H9 (cell line): ENCODE measurements around the gene SPTSSA. TPM values are rescaled to one million over a fixed set of nuclear protein-coding genes. Genes with fewer than 3 reads are reported as not detected.

Experiments
- DNase-seq: peaks from one replicate; pipeline ENCODE4 v3.0.0-alpha.2; 2017
- H2AFZ ChIP-seq: one replicate; pipeline ENCODE4 v1.6.1; 2013; ENCODE audit warnings: mild to moderate bottlenecking, low read length, control low read depth, moderate library complexity
- H2AK5ac ChIP-seq: 2 replicates; pipeline ENCODE4 v1.6.1; 2013; ENCODE audit warnings: low read length, control low read depth, mixed read lengths; ENCODE audit not compliant: insufficient read length
- H2BK120ac ChIP-seq: one replicate; pipeline ENCODE4 v1.6.1; 2013; ENCODE audit warnings: low read depth, mild to moderate bottlenecking, low read length, control low read depth, inconsistent platforms; ENCODE audit not compliant: poor library complexity, severe bottlenecking
- H2BK12ac ChIP-seq: 2 replicates; pipeline ENCODE4 v1.6.1; 2013; ENCODE audit warnings: low read length, control low read depth, mixed read lengths, low read depth; ENCODE audit not compliant: insufficient read length
- H2BK15ac ChIP-seq: 2 replicates; pipeline ENCODE4 v1.6.1; 2013; ENCODE audit warnings: low read depth, low read length, control low read depth
- H2BK20ac ChIP-seq: one replicate; pipeline ENCODE4 v1.6.1; 2013; ENCODE audit warnings: low read depth, mild to moderate bottlenecking, low read length, control low read depth, inconsistent platforms; ENCODE audit not compliant: poor library complexity, severe bottlenecking
- H2BK5ac ChIP-seq: 2 replicates; pipeline ENCODE4 v1.6.1; 2013; ENCODE audit warnings: low read length, control low read depth, mixed read lengths; ENCODE audit not compliant: insufficient read length
- H3K14ac ChIP-seq: 2 replicates; pipeline ENCODE4 v1.6.1; 2013; ENCODE audit warnings: low read length, control low read depth; ENCODE audit not compliant: insufficient read depth
- H3K18ac ChIP-seq: 2 replicates; pipeline ENCODE4 v1.6.1; 2013; ENCODE audit warnings: low read depth, mild to moderate bottlenecking, mixed read lengths, low read length, control low read depth; ENCODE audit not compliant: insufficient read length
- H3K23ac ChIP-seq: 2 replicates; pipeline ENCODE4 v1.6.1; 2013; ENCODE audit warnings: low read length, control low read depth, mixed read lengths, low read depth; ENCODE audit not compliant: insufficient read length
- H3K23me2 ChIP-seq: 2 replicates; pipeline ENCODE4 v1.6.1; 2013; ENCODE audit warnings: low read depth, mild to moderate bottlenecking, mixed read lengths, low read length, control low read depth; ENCODE audit not compliant: insufficient read length, poor library complexity, severe bottlenecking
- H3K27ac ChIP-seq: 2 replicates; pipeline ENCODE4 v1.5.1; 2013; ENCODE audit warnings: low read length, control low read depth, mixed read lengths, low read depth; ENCODE audit not compliant: insufficient read length
- H3K27me3 ChIP-seq: 2 replicates; pipeline ENCODE4 v1.6.1; 2013; ENCODE audit warnings: low read length, control low read depth, inconsistent platforms; ENCODE audit not compliant: insufficient read depth
- H3K4ac ChIP-seq: 2 replicates; pipeline ENCODE4 v1.6.1; 2013; ENCODE audit warnings: low read depth, mild to moderate bottlenecking, control low read depth, inconsistent platforms, low read length, moderate library complexity
- H3K4me1 ChIP-seq: 2 replicates; pipeline ENCODE4 v1.6.1; 2013; ENCODE audit warnings: low read length, control low read depth, inconsistent platforms; ENCODE audit not compliant: insufficient read depth
- H3K4me2 ChIP-seq: 2 replicates; pipeline ENCODE4 v1.6.1; 2013; ENCODE audit warnings: low read length, control low read depth, mixed read lengths; ENCODE audit not compliant: insufficient read length, insufficient read depth
- H3K56ac ChIP-seq: 2 replicates; pipeline ENCODE4 v1.6.1; 2013; ENCODE audit warnings: low read depth, mild to moderate bottlenecking, mixed read lengths, low read length, control low read depth; ENCODE audit not compliant: insufficient read length
- H3K79me1 ChIP-seq: 2 replicates; pipeline ENCODE4 v1.6.1; 2013; ENCODE audit warnings: low read depth, mild to moderate bottlenecking, moderate library complexity, low read length, control low read depth, inconsistent platforms; ENCODE audit not compliant: insufficient read depth, poor library complexity, severe bottlenecking
- H3K79me2 ChIP-seq: 2 replicates; pipeline ENCODE4 v1.6.1; 2013; ENCODE audit warnings: low read length, control low read depth, inconsistent platforms; ENCODE audit not compliant: insufficient read depth
- H3K9ac ChIP-seq: 2 replicates; pipeline ENCODE4 v1.6.1; 2013; ENCODE audit warnings: low read length, control low read depth, mixed read lengths; ENCODE audit not compliant: insufficient read length; ENCODE audit errors: extremely low read depth
- H3K9me3 ChIP-seq: one replicate; pipeline ENCODE4 v1.6.1; 2013; ENCODE audit warnings: low read depth, low read length, inconsistent platforms; ENCODE audit not compliant: control insufficient read depth
- H3T11ph ChIP-seq: one replicate; pipeline ENCODE4 v1.6.1; 2013; ENCODE audit warnings: mild to moderate bottlenecking, low read length, control low read depth, inconsistent platforms
- H4K20me1 ChIP-seq: one replicate; pipeline ENCODE4 v1.6.1; 2013; ENCODE audit not compliant: control insufficient read depth, insufficient read length, insufficient read depth
- H4K5ac ChIP-seq: 2 replicates; pipeline ENCODE4 v1.6.1; 2013; ENCODE audit warnings: low read depth, mild to moderate bottlenecking, mixed read lengths, low read length, control low read depth; ENCODE audit not compliant: insufficient read length
- H4K8ac ChIP-seq: replicated peaks from 2 replicates; pipeline ENCODE4 v1.6.1; 2013; ENCODE audit warnings: low read length, control low read depth, mixed read lengths, low read depth; ENCODE audit not compliant: insufficient read length
- H4K91ac ChIP-seq: 2 replicates; pipeline ENCODE4 v1.6.1; 2013; ENCODE audit warnings: low read depth, mild to moderate bottlenecking, moderate library complexity, mixed read lengths, low read length, control low read depth; ENCODE audit not compliant: insufficient read length
- H3K27ac Mint-ChIP-seq, 3 experiments: 2 replicates in 2 of 3; 3 replicates in 1 of 3; pipeline ENCODE4 v1.8.0; 2020 to 2021; ENCODE audit warnings: mixed read lengths in 3 of 3, mild to moderate bottlenecking in 1 of 3, moderate library complexity in 1 of 3
- H3K27me3 Mint-ChIP-seq: 2 replicates; pipeline ENCODE4 v1.8.0; 2021; ENCODE audit warnings: low read depth, mild to moderate bottlenecking, moderate library complexity, mixed read lengths
- H3K36me3 Mint-ChIP-seq, 3 experiments: 2 replicates in 2 of 3; 3 replicates in 1 of 3; pipeline ENCODE4 v1.8.0; 2020 to 2021; ENCODE audit warnings: low read depth in 3 of 3, mixed read lengths in 3 of 3; ENCODE audit not compliant: insufficient read depth in 1 of 3
- H3K4me1 Mint-ChIP-seq, 2 experiments: 2 replicates each; pipeline ENCODE4 v1.8.0; 2020; ENCODE audit warnings: mixed read lengths in 2 of 2
- H3K4me3 Mint-ChIP-seq, 2 experiments: 2 replicates in 1 of 2; 3 replicates in 1 of 2; pipeline ENCODE4 v1.8.0; 2020 to 2021; ENCODE audit warnings: mild to moderate bottlenecking in 2 of 2, mixed read lengths in 2 of 2, moderate library complexity in 1 of 2
- H3K9me3 Mint-ChIP-seq, 2 experiments: 2 replicates in 1 of 2; 3 replicates in 1 of 2; pipeline ENCODE4 v1.8.0; 2020; ENCODE audit warnings: mild to moderate bottlenecking in 2 of 2, mixed read lengths in 2 of 2, moderate library complexity in 1 of 2
- CTCF ChIP-seq: fragments of 200-600 bp; sonication (generic); conservative IDR thresholded peaks from 3 replicates; pipeline ENCODE4 v1.8.0; 2021; ENCODE audit warnings: antibody characterized with exemption, mild to moderate bottlenecking
- WGBS: extraction: QIAGEN DNeasy Blood & Tissue Kit; methylation state at CpG from one replicate; pipeline ENCODE4 v1.1.7; 2013; ENCODE audit warnings: missing lambda C conversion rate, low lambda C conversion rate, mixed read lengths; ENCODE audit not compliant: insufficient read length; ENCODE audit errors: extremely low coverage; 5-methylcytosine and 5-hydroxymethylcytosine counted together
- total RNA-seq: library from RNA; stranded (reverse); gene quantifications from 2 replicates; pipeline ENCODE4 v1.2.1, GENCODE V29; 2021

Gene SPTSSA
- total RNA-seq, 1 experiment from 2014 or later = 23.3 TPM

- no peak overlapping the region for H2BK20ac ChIP-seq
- WGBS = no CpG with 5 or more reads among the region's 1 CpG
- no peak for TF ChIP-seq CTCF
- H3K56ac ChIP-seq = no peak overlapping the region
- no peaks in the 10 kb centered on the region for H3K79me2 ChIP-seq
- H4K91ac ChIP-seq = no peak overlapping the region
- no peak overlapping the region for H3K27ac ChIP-seq
- Mint-ChIP-seq H3K27me3 (no peaks in the 10 kb centered on the region), H3K4me1 (peaks cover 6% of the 10 kb centered on the region in 2 experiments), H3K4me3 (no peak overlapping the region), H3K9me3 (no peaks in the 10 kb centered on the region), H3K27ac (no peak overlapping the region), H3K36me3 (no peaks in the 10 kb centered on the region)
- no peak overlapping the region for H2BK120ac ChIP-seq
- H4K20me1 ChIP-seq = no peaks in the 10 kb centered on the region
- no peaks in the 10 kb centered on the region for H3K4me1 ChIP-seq
- H3K9ac ChIP-seq = no peak overlapping the region
- H3T11ph ChIP-seq = no peak overlapping the region
- no peak overlapping the region for H4K5ac ChIP-seq
- H2BK15ac ChIP-seq = no peak overlapping the region
- no peak for DNase-seq
- H3K4ac ChIP-seq = no peak overlapping the region
- no peak overlapping the region for H2AK5ac ChIP-seq
- no peak overlapping the region for H4K8ac ChIP-seq
- no peak overlapping the region for H2BK5ac ChIP-seq
- H3K27me3 ChIP-seq = no peaks in the 10 kb centered on the region
- no peak overlapping the region for H3K14ac ChIP-seq
- H2AFZ ChIP-seq = no peak overlapping the region
- no peaks in the 10 kb centered on the region for H3K23me2 ChIP-seq
- H2BK12ac ChIP-seq = no peak overlapping the region
- H3K18ac ChIP-seq = no peak overlapping the region
- H3K23ac ChIP-seq = no peak overlapping the region
- no peak overlapping the region for H3K4me2 ChIP-seq
- H3K9me3 ChIP-seq = no peaks in the 10 kb centered on the region
- H3K79me1 ChIP-seq = no peaks in the 10 kb centered on the region
Measured at GRCh38 chr14:34489324-34489723, 27.3 kb upstream of the SPTSSA start.
